Endothelial cell (in vitro differentiated cells): ENCODE measurements around the gene AKR1C4. TPM values are rescaled to one million over a fixed set of nuclear protein-coding genes. Genes with fewer than 3 reads are reported as not detected.

ENCODE experiments used
- DNase-seq: peaks from one replicate; pipeline ENCODE4 v3.0.0; 2021; ENCODE audit warnings: low spot score
- H3K27ac Mint-ChIP-seq: one replicate; pipeline ENCODE4 v1.8.0; 2021; ENCODE audit warnings: mixed read lengths, inconsistent platforms; ENCODE audit not compliant: unreplicated experiment
- H3K27me3 Mint-ChIP-seq: one replicate; pipeline ENCODE4 v1.8.0; 2021; ENCODE audit warnings: mild to moderate bottlenecking, moderate library complexity, mixed read lengths, inconsistent platforms; ENCODE audit not compliant: unreplicated experiment
- H3K36me3 Mint-ChIP-seq: one replicate; pipeline ENCODE4 v1.8.0; 2021; ENCODE audit warnings: mild to moderate bottlenecking, low read depth, mixed read lengths, inconsistent platforms; ENCODE audit not compliant: unreplicated experiment
- H3K4me1 Mint-ChIP-seq: one replicate; pipeline ENCODE4 v1.8.0; 2021; ENCODE audit warnings: mild to moderate bottlenecking, mixed read lengths, inconsistent platforms; ENCODE audit not compliant: unreplicated experiment
- H3K4me3 Mint-ChIP-seq: one replicate; pipeline ENCODE4 v1.8.0; 2021; ENCODE audit warnings: mild to moderate bottlenecking, mixed read lengths, inconsistent platforms; ENCODE audit not compliant: unreplicated experiment
- H3K9me3 Mint-ChIP-seq: one replicate; pipeline ENCODE4 v1.8.0; 2021; ENCODE audit warnings: mixed read lengths, inconsistent platforms; ENCODE audit not compliant: unreplicated experiment
- total RNA-seq: library from RNA; stranded (reverse); fragmentation: NEBNext Ultra II Directional; extraction: Animal tissue kit (Norgen Biotek cat#: 25700); gene quantifications from one replicate; pipeline ENCODE4 v1.2.1, GENCODE V29; 2021; ENCODE audit not compliant: unreplicated experiment
- TF ChIP-seq, protein P1 (sequence below): fragments of 200-600 bp; sonication (generic); IDR thresholded peaks from one replicate; pipeline ENCODE4 v1.5.0; 2021; ENCODE audit warnings: antibody characterized with exemption; ENCODE audit not compliant: unreplicated experiment

AKR1C4 gene
- total RNA-seq, 1 donor from 2014 or later = not detected

GRCh38 chr10:5187867-5188266 lies 8.8 kb upstream of the AKR1C4 start:
- Mint-ChIP-seq H3K36me3 (no peaks in the 10 kb centered on the region), H3K4me1 (no peaks in the 10 kb centered on the region), H3K27me3 (no peaks in the 10 kb centered on the region), H3K27ac (no peak overlapping the region), H3K4me3 (no peak overlapping the region), H3K9me3 (no peaks in the 10 kb centered on the region)
- TF ChIP-seq, protein P1, sequence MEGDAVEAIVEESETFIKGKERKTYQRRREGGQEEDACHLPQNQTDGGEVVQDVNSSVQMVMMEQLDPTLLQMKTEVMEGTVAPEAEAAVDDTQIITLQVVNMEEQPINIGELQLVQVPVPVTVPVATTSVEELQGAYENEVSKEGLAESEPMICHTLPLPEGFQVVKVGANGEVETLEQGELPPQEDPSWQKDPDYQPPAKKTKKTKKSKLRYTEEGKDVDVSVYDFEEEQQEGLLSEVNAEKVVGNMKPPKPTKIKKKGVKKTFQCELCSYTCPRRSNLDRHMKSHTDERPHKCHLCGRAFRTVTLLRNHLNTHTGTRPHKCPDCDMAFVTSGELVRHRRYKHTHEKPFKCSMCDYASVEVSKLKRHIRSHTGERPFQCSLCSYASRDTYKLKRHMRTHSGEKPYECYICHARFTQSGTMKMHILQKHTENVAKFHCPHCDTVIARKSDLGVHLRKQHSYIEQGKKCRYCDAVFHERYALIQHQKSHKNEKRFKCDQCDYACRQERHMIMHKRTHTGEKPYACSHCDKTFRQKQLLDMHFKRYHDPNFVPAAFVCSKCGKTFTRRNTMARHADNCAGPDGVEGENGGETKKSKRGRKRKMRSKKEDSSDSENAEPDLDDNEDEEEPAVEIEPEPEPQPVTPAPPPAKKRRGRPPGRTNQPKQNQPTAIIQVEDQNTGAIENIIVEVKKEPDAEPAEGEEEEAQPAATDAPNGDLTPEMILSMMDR = no peak
- no peak for DNase-seq

DNA sequence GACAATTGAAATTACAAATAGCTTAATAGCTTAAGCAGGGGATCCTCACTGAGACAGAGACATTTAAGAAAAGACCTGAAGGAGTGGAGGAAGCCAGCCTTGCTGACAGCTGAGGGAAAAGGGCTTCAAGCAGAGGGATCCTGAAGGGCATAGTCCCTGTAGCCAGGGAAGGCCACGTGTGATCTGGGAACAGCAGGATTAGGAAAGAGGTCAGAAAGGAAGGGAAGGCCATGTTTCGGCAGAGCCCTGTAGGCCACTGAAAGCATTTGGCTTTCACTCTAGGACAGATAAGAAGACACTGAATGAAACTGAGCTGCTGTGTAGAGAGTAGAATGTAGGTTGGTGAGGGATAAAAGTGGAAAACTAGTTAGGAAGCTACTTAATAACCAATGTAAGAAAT lies 8.3 kb upstream of the AKR1C4 start:
- H3K4me3 Mint-ChIP-seq = no peak overlapping the region
- no peaks in the 10 kb centered on the region for H3K9me3 Mint-ChIP-seq
- no peaks in the 10 kb centered on the region for H3K4me1 Mint-ChIP-seq
- DNase-seq = no peak
- no peaks in the 10 kb centered on the region for H3K27me3 Mint-ChIP-seq
- TF ChIP-seq, protein P1 = no peak
- no peak overlapping the region for H3K27ac Mint-ChIP-seq
- no peaks in the 10 kb centered on the region for H3K36me3 Mint-ChIP-seq

DNA sequence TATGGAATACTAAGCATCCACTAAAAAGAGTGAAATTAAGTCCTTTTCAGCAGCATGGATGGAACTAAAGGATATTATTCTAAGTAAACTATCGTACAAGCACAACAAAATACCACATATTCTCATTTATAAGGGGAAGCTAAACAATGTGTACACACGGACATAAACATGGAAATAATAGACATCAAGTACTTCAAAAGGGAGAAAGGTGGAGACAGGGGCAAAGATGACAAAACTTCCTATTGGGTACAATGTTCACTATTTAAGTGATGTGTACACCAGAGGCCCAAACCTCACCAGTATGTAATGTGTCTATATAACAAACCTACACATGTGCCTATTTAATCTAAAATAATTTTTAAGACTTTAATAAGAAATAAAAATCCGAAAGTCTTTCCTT lies 2.2 kb upstream of the AKR1C4 start:
- no peak overlapping the region for H3K27ac Mint-ChIP-seq
- H3K9me3 Mint-ChIP-seq = no peaks in the 10 kb centered on the region
- no peaks in the 10 kb centered on the region for H3K36me3 Mint-ChIP-seq
- TF ChIP-seq, protein P1 = no peak
- H3K27me3 Mint-ChIP-seq = no peaks in the 10 kb centered on the region
- H3K4me1 Mint-ChIP-seq = no peaks in the 10 kb centered on the region
- H3K4me3 Mint-ChIP-seq = no peak overlapping the region
- DNase-seq = no peak

DNA sequence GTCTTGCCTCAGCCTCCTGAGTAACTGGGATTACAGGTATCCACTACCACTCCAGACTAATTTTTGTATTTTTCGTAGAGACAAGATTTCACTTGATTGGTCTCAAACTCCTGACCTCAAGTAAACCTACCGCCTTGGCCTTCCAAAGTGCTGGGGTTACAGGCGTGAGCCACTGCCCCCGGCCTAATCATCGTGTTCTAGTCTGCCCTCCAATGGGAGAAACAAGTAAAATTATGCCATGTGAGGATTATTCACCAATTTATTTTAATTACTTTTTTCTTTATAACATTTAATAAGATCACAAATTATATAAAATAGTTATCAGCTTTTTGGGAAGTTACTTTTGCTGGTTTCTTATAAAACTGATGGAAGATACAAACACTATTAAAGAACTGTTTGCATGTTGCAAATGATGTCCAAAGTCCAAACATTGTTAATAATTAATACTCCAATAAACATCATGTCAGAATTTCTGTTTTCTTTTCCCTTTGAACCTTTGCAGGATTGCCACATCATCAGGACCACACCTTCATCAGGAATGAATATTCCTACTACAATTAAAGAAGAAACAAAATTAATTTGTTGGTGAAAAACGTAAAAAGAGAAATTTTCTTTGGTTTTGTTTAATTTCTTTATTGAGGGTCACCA lies 786 bp upstream of the AKR1C4 start:
- H3K27me3 Mint-ChIP-seq = no peaks in the 10 kb centered on the region
- H3K27ac Mint-ChIP-seq = no peak overlapping the region
- H3K36me3 Mint-ChIP-seq = no peaks in the 10 kb centered on the region
- no peak overlapping the region for H3K4me3 Mint-ChIP-seq
- no peaks in the 10 kb centered on the region for H3K9me3 Mint-ChIP-seq
- TF ChIP-seq, protein P1 = no peak
- no peak for DNase-seq
- H3K4me1 Mint-ChIP-seq = no peaks in the 10 kb centered on the region

DNA sequence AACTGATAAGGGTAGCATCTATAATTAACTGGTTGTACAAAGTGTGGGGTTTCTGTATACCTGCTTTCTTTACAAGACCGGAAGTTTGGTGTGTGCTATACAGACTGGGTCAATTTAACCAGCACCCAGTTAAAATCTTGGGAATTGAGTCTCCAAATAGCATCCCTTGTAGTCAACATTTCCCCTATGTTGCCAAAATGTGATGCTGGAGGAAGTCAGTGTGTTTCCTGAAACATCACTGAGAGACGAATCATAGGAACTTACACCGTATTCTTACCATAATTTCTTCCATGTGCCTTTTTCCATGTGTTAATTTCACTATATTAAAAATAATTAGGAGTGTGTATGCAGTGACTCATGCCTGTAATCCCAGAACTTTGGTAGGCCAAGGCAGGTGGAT lies 1.7 kb downstream of the AKR1C4 start:
- Mint-ChIP-seq H3K36me3 (no peaks in the 10 kb centered on the region), H3K27me3 (no peaks in the 10 kb centered on the region), H3K4me3 (no peak overlapping the region), H3K27ac (no peak overlapping the region), H3K4me1 (no peaks in the 10 kb centered on the region), H3K9me3 (no peaks in the 10 kb centered on the region)
- DNase-seq = no peak
- TF ChIP-seq, protein P1 = no peak
